Measurements from ENCODE around the gene SEPTIN3. TPM values are rescaled to one million over a fixed set of nuclear protein-coding genes. Genes with fewer than 3 reads are reported as not detected.

Gene SEPTIN3
- total and polyA plus RNA-seq, 9 of the 15 experiments (the other 6 are each of a cell fraction or from before 2014, with no cell fraction given) = 0.06 TPM; not detected in 8

GRCh38 chr22:41946629-41947423, 22.4 kb upstream of the SEPTIN3 start, which contains the start of gene CENPM (continued):
- TF ChIP-seq RUNX1 (IDR thresholded peaks at IDR 0.05; ENCODE audit: low read depth) (no peak), ZNF780A (CRISPR knock-in tag; IDR thresholded peaks at IDR 0.05) (no peak), GTF2A2 (tag; IDR thresholded peaks at IDR 0.05) (no peak), CHD7 (IDR thresholded peaks at IDR 0.05; ENCODE audit: low read depth, low read length) (no peak), ZNF140 (CRISPR knock-in tag; IDR thresholded peaks at IDR 0.05) (no peak), PKNOX1 (IDR thresholded peaks at IDR 0.05) (peak; percentile 97), KAT2B (IDR thresholded peaks at IDR 0.05; ENCODE audit: low read depth, low read length) (no peak), HLTF (IDR thresholded peaks at IDR 0.05) (no peak), ZBTB9 (CRISPR knock-in tag; IDR thresholded peaks at IDR 0.05) (peak; percentile 22; the same call in 1 of the 2 replicates), ZFP30 (CRISPR knock-in tag; IDR thresholded peaks at IDR 0.05; ENCODE audit: borderline replicate concordance) (no peak), ZNF23 (CRISPR knock-in tag; IDR thresholded peaks at IDR 0.05) (no peak), PCBP1 (IDR thresholded peaks at IDR 0.05; ENCODE audit: low read depth, low read length, poor library complexity, severe bottlenecking) (peak; percentile 39), ATF7 (IDR thresholded peaks at IDR 0.05) (peak; percentile 50; the same call in 1 of the 2 replicates)
